Non-pigmented ciliary epithelial cell (primary cell): ENCODE results near the gene OR5C1.
"Not testable (repeated sequence)": the region's sequence is repeated elsewhere in the genome, so short reads cannot be mapped to it uniquely, and the experiment has no call there.

Source experiments
- DNase-seq: peaks from one replicate; pipeline ENCODE4 v3.0.0-alpha.2; 2010; ENCODE audit warnings: low read depth

Gene OR5C1

GRCh38 chr9:122788831-122789230 lies at the start of gene OR5C1:
Gene OR5C1, plus strand, starts transcription at chr9:122788933. Its CDS starts 0 bp downstream, at chr9:122788933.
- DNase-seq: no peak

- no peak for DNase-seq
Observed at GRCh38 chr9:122742003-122742402, 46.7 kb upstream of the OR5C1 start, which contains the start of gene OR1L6. Gene OR1L6, plus strand, starts transcription at chr9:122742303. Its CDS starts 7,545 bp downstream, at chr9:122749848.

GRCh38 chr9:122754825-122755224 lies 33.9 kb upstream of the OR5C1 start:
- no peak for DNase-seq

- no peak for DNase-seq
Observed at GRCh38 chr9:122767817-122768216, 20.9 kb upstream of the OR5C1 start.

- no peak for DNase-seq
Observed at GRCh38 chr9:122777052-122777451, 11.7 kb upstream of the OR5C1 start.

- peak; percentile 19 for DNase-seq
Observed at GRCh38 chr9:122777935-122778627, 10.7 kb upstream of the OR5C1 start.

- DNase-seq: no peak
Observed at GRCh38 chr9:122779181-122779580, 9.6 kb upstream of the OR5C1 start.

GRCh38 chr9:122780026-122780425 lies 8.7 kb upstream of the OR5C1 start:
- no peak for DNase-seq

GRCh38 chr9:122781671-122782070 lies 7.1 kb upstream of the OR5C1 start:
- DNase-seq: no peak

GRCh38 chr9:122785269-122785668 lies 3.5 kb upstream of the OR5C1 start:
- DNase-seq: no peak

- no peak for DNase-seq
Observed at GRCh38 chr9:122786338-122786737, 2.4 kb upstream of the OR5C1 start.

GRCh38 chr9:122789256-122790046 lies 718 bp downstream of the OR5C1 start:
- DNase-seq: no peak

- DNase-seq: no peak
Observed at GRCh38 chr9:122791872-122792669, 3.3 kb downstream of the OR5C1 start.

- DNase-seq: no peak
Observed at GRCh38 chr9:122797316-122798063, 8.8 kb downstream of the OR5C1 start.

- DNase-seq: no peak
Observed at GRCh38 chr9:122800066-122801060, 11.6 kb downstream of the OR5C1 start, which contains the start of gene OR1K1. Gene OR1K1, plus strand, starts transcription at chr9:122800123. Its CDS starts 0 bp downstream, at chr9:122800123.

- DNase-seq: no peak
Observed at GRCh38 chr9:122806661-122807060, 17.9 kb downstream of the OR5C1 start.

- no peak for DNase-seq
Observed at GRCh38 chr9:122807271-122807900, 18.7 kb downstream of the OR5C1 start.

GRCh38 chr9:122808141-122808540 lies 19.4 kb downstream of the OR5C1 start:
- DNase-seq: no peak

- not testable (repeated sequence) for DNase-seq
Observed at GRCh38 chr9:122809261-122809660, 20.5 kb downstream of the OR5C1 start.
